KG1 (cell line): ENCODE results near the gene UBAC2.
"Not testable (repeated sequence)": the region's sequence is repeated elsewhere in the genome, so short reads cannot be mapped to it uniquely, and the experiment has no call there.

Experiments used
- DNase-seq: peaks from one replicate; lab custom pipeline; 2025; lab: John Stamatoyannopoulos, UW

UBAC2 gene

GRCh38 chr13:99249178-99249577 lies 48.5 kb downstream of the UBAC2 start:
- not testable (repeated sequence) for DNase-seq

- not testable (repeated sequence) for DNase-seq
These were observed 49.0 kb downstream of the UBAC2 start for GRCh38 chr13:99249606-99250005.

DNA sequence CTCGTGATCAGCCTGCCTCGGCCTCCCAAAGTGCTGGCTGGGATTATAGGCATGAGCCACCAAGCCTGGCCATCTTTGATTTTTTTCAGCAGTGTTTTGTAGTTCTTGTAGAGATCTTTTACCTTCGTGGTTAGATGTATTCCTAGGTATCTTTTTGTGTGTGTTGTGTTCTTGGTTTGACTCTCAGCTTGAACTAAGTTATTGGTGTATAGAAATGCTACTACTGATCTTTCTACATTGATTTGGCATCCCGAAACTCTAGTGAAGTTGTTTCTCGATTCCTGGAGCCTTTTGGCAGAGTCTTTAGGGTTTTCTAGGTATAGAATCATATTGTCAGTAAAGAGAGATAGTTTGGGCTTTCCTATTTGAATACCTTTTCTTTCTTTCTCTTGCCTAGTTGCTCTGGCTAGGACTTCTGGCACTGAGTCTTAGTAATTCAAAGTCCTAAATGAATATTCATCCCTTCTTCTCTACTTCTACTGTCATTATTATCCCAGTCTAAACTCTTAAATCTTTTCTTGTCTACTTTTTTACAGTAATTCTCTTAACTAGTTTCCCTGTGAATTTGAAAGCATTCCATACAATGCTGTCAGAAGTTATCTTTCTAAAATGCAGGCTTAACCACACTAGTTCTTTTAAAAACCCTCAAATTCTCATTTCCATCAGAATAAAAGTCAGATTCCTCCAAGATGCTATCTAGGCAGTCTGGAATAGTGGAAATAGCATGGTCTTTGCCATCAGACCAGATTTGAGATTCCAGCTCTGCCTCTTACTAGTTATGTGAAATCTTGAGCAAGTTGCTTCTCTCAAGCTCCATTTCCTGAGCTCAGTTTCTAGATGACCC lies 50.5 kb downstream of the UBAC2 start:
- no peak for DNase-seq

GRCh38 chr13:99251921-99252320 lies 51.3 kb downstream of the UBAC2 start:
- no peak for DNase-seq

DNA sequence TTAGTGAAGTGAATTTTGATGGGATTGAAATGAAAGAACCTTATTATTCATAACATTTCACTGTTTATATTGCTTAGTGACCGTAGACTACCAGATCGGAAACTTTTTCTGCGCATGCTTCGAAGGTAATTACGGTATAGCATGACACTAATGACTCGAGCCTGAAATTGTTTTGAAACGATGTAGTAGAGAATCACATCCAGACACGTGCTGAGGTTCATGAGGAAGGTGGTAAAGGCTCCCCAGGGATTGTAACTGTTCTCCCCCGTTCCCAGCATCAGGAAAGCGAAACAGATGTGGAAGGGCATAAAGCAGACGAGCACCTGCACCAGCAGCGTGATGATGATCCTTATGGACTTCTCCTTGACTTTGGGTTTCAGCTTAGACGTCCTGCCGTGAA lies 54.2 kb downstream of the UBAC2 start:
- no peak for DNase-seq

DNA sequence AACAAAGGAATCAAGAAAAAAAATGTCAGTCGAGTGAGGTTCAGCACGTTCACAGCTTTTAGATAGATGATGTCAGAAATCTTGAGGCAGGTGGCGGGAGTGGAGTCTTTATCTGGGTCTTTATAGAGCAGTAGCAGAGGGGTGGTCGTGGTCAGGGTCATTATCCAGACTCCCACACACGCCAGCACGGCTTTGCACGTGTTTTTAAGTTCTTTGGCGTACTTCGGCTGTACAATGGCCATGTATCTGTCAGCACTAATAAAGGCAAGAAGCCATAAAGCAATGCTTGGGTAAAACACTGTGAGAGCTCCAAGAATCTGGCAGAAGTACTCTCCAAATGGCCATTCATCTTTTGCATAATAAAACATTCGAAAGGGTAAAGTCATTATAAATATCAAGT lies 54.6 kb downstream of the UBAC2 start:
- no peak for DNase-seq

- no peak for DNase-seq
These were observed 55.6 kb downstream of the UBAC2 start for GRCh38 chr13:99256283-99256682.

- no peak for DNase-seq
These were observed 56.1 kb downstream of the UBAC2 start for GRCh38 chr13:99256709-99257108.

DNA sequence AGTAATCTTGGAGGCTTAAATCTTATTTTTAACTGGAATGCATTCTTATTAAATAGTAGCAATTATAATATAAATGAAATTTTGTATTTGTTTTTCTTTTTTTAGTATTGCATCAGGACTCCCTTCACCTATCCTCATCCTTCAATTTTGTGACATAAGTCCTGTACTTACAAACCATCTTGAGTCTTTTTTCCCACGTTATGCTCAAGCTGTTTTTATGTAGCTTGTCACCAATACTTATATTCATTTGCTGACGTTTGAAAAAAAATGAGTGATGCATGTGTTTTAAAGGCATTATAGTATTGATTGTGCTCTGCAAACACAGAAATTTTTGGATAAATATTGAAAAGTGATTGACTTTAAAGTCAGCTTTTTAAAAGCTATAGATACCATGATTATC lies 56.6 kb downstream of the UBAC2 start:
- DNase-seq = no peak

DNA sequence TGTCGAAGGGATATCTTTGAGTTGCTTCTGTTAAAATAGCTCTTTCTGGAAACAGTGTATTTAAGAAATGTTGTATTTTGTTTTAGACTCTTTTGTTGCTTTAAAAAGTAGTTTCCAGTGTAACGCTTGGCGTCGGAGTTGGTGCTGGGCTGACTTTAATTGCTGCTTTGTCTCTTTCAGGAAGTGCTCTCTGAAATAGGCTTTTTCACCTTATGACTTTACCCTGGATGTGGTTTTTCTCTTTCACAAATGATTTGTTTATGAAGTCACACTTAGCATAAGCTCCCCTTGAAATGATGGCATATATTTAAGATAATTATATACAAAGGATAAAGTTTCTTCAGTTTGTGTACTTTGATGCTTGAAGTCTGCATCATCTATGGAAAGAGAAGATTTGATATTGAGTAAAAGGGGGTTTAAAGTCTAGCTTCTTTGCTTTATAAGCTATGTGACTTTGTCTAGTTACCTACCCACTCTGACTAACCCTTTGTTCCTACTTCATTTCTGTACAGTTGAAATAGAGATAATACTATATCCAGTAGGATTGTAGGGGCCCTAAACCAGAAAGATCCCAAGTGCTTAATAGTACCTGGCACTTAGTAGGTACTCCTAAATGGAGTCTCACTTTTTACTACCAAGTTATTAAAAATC lies 57.7 kb downstream of the UBAC2 start, which contains the start of gene GPR18:
Gene GPR18, minus strand, starts transcription at position 170 of the 651 bp plus-strand sequence. CDS start 2,507 bp downstream, outside the sequence.
- DNase-seq = no peak

- no peak for DNase-seq
These were observed 58.3 kb downstream of the UBAC2 start for GRCh38 chr13:99258946-99259345.

DNA sequence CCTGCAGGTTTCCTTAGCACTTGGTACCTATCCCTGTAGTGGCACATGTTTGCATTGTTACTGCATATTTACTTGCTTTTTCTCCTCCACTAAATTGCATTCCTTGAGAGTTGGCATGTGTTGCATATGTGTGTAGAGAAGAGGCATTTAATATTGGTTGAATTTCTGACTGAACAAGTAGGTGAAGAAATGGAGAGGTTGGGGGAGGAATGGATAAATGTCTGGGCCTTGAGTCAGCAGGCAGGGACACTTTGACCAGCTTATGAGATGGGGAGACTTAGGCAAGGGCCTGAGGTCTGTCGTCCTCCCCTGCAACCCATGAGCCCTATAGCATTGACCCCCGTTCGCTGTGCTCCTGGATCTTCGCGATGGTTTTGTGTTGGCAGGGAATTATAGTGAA lies 59.6 kb downstream of the UBAC2 start:
- no peak for DNase-seq

GRCh38 chr13:99261059-99261458 lies 60.4 kb downstream of the UBAC2 start:
- no peak for DNase-seq

DNA sequence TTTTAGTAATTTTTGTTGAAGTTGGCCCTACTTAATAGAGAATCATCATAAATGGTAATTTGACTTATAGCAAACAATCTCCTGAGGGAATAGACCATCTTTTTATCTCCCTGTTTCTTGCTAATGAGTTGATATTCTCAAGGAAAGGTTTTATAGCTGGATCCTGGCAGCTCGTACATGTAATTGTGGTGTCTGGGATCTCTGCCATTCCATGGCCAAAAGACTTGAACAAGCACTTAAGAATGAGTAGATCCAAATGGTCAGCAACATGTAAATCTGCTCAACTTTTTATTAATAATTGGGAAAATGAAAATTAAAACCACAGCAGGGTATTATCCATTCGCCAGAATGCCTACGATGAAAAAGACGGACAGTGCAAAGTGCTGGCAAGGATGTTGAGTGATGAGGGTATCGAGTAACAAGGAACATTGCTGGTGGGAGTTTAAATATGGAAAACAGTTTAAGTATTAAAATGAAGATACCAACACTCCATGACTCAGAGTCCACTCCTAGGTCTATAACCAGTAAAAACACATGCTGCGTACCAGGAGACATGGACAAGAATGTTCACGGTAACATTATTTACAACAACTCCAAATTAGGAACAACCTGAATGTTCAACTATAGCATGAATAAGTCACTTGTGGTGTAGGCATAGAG lies 62.6 kb downstream of the UBAC2 start:
- no peak for DNase-seq

GRCh38 chr13:99264051-99264450 lies 63.4 kb downstream of the UBAC2 start:
- DNase-seq = peak; percentile 47

GRCh38 chr13:99265162-99265800 lies 64.6 kb downstream of the UBAC2 start:
- no peak for DNase-seq

DNA sequence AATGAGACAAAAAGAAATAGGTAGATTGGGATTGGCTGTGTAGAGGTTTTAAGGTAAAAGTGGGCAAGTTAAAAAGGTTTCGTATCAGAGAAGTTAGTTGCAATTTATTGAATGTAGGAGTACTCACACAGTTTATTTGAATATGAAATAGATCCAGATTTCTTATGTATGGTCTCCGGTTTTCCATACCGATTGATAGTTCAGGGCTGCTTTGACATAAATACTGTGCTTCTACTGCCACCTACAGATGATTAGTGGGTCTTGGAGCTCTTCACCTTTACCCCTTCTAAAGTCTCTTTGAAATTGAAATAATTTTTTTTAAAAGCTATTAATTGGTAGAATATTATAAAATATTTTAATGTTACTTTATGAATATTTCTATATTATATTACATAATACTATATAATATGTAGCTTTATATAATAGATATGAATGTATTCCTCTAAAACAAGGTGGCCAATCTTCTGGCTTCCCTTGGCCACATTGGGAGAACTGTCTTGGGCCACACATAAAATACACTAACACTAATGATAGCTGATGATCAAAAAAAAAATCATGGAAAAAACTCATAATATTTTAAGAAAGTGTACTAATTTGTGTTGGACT lies 65.3 kb downstream of the UBAC2 start:
- DNase-seq = no peak

DNA sequence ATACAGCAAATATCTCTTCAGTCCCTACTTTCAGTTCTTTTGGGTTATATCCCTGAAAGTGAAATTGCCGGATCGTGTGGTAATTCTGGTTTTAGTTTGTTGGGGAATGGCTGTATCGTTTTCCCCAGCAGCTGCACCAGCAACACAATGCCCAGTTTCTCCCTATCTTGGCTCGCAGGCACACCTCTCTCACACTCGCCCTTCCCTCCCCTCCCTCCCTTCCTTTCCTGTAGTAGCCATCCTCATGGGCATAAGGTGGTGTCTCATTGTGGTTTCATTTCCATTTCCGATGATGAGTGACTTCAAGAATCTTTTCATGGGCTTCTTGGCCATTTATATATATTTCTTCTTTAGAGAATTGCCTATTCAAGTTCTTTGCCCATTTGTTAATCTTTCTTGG lies 66.2 kb downstream of the UBAC2 start:
- no peak for DNase-seq

DNA sequence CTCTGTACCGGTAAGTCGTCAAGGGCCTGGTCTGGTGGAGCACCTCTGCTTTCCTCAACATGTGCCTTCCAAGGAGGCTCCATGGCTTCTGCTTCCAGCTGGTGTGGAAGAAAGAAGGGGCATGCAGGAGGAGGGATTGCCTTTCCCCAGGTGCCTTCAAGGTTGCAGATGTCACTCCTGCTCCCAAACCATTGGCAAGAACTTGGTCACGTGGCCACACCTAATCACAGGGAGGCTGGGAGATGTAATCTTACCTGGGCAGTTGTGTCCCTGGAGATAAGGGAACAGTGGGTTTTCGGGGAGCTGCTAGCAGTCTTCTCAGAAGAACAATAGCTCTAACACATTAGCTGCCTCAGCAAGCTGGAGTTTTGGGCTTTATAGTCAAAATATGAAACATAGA lies 67.3 kb downstream of the UBAC2 start:
- DNase-seq = no peak

- DNase-seq = no peak
These were observed 68.2 kb downstream of the UBAC2 start for GRCh38 chr13:99268822-99269221.

DNA sequence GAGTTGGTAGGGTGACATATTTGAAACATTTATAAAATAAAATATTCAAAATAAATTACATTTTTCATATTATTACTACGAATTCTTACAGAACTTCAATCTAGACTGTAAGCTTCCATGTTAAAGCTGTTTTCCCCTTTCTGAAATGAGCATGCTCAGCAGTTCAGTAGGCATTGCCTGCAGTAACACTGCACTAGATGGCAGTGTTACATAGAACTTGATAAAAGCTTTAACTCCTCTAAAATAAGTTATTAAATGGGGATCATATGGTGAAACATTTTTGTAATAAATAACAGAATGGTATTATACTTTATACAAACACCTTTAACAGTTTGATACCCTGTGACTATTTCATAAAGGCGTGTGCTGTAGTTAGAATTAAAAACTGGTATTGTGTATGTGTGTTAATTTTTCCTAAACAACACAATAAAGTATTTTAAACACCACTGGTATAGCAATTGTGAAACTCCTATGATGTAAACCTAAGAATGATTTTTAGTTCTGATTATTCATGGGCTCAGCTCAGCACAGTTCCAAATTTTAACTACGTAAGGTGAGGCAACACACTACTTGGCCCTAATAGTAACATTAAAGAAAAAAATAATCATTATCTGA lies 69.1 kb downstream of the UBAC2 start:
- no peak for DNase-seq

DNA sequence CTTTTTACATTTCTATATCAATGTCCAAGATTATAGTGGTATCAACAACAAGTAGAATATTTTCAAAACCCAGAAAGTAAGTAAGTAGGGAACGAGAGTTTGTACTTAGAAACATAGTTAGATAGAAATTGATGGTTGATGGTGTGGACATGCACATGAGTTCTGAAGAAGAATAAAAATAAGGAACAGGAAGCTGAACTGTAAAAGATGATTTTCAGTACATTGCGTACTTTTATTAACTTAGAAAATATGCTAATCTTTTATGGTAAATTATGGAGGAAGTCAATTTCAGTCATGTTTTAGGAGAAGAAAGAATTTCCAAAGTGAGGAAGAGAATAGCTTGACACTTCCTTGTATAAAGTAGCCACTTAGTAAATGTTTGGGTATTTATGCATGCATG lies 69.9 kb downstream of the UBAC2 start:
- no peak for DNase-seq
